ENCODE measurements around the gene LAP3.

The LAP3 gene

DNA sequence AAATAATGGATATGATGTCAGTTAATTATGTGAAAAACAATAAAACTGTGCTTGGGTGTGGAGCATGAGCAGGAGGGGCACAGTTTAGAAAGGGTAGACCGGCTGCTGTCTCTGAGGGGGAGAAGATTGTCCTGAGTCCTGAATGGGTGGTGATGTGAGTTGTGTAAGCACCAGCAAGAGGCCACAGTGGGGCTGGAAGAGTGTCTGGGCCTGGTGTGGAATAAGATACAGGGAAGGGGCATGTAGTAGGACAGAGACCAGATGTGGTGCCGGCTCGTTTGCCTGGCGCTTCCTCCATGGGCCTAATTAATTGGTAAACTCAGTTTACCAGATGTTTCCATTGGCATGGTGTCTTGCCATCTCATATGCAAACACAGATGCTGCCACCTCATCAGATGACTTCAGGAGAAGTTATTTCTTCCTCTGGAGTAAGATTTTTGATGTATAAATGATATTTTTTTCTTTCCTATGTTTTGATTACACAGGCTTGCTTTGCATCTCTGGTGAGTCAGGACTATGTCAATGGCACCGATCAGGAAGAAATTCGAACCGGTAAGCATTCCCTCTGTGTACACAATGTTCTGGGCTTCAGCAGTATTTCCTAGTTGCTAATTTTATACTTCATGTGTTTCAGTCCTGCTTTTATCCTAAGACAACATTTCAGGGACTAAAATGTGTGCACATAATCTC lies 42.6 kb downstream of the LAP3 start:
- Mint-ChIP-seq H3K4me3 (no peak overlapping the region), H3K27me3 (ENCODE audit: low read depth) (no peaks in the 10 kb centered on the region), H3K4me1 (ENCODE audit: low read depth) (peaks cover 29% of the 10 kb centered on the region)

DNA sequence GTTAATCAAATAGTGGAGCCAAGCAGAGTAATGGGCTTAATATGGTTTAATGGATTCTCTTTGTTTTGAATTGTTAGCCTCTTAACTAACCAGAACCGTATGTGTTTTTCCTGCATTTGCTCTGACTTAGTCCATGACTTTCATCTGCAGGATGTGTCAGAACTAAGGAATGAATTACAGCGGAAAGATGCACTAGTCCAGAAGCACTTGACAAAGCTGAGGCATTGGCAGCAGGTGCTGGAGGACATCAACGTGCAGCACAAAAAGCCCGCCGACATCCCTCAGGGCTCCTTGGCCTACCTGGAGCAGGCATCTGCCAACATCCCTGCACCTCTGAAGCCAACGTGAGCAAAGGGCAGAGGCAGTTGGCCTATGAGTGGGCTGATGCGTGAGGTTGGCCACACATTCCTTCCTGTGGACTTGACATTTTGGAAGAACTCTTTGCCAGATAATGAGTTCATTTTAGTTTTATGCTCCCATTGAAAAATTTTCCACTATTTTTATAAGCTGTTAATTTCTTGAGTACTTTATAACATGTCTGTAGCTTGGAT lies 46.5 kb downstream of the LAP3 start:
- Mint-ChIP-seq H3K9me3 (no peaks in the 10 kb centered on the region), H3K4me1 (ENCODE audit: low read depth) (peaks cover 14% of the 10 kb centered on the region), H3K27me3 (ENCODE audit: low read depth) (no peaks in the 10 kb centered on the region), H3K4me3 (no peak overlapping the region), H3K36me3 (ENCODE audit: low read depth) (peaks cover 49% of the 10 kb centered on the region), H3K27ac (no peak overlapping the region)

More for the DNA sequence above, 42.6 kb downstream of the LAP3 start:
- Mint-ChIP-seq H3K9me3 (no peaks in the 10 kb centered on the region), H3K27ac (peak overlapping the region; percentile 46), H3K36me3 (ENCODE audit: low read depth) (peaks cover 28% of the 10 kb centered on the region)

DNA sequence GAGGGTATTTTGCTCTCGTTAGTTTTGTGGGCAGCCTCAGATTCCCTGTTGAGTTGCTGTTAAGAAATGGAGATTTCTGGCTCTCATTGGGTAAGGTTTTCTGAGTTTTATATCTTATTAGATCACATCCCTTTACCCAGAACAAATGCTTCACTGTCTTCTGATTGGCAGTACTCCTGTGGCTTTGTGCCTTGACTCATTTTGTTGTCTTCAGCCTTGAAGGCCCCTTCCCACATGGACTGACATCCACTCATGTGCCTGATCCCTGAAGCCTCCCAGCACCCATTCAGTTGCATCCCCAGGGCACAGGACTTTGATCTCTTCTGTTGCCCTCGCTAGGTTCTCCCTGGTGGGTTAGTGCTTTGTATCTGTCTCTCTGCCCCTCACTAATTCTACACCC lies 47.8 kb downstream of the LAP3 start:
- H3K4me3 Mint-ChIP-seq: no peak overlapping the region
- H3K4me1 Mint-ChIP-seq (ENCODE audit: low read depth): peaks cover 4% of the 10 kb centered on the region
- no peaks in the 10 kb centered on the region for H3K9me3 Mint-ChIP-seq
- H3K36me3 Mint-ChIP-seq (ENCODE audit: low read depth): peaks cover 48% of the 10 kb centered on the region
- H3K27ac Mint-ChIP-seq: no peak overlapping the region
- H3K27me3 Mint-ChIP-seq (ENCODE audit: low read depth): no peaks in the 10 kb centered on the region

DNA sequence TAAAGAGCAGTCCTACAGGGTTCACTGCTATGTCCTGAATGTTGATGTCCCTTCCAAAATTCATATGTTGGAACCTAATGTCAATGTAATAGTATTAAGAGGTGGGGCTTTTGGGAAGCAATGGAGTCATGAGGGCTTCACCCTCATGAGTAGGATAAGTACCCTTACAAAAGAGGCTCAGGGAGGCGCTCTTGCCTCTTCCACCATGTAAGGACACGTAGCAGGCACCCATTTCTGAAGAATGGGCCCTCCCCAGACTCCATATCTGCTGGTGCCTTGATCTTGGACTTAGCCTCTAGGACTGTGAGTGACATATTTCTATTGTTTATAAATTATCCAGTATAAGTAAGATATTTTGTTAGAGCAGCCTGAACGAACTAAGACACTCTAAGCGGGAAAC lies 53.2 kb downstream of the LAP3 start:
- no peak overlapping the region for H3K27ac Mint-ChIP-seq
- H3K9me3 Mint-ChIP-seq: no peaks in the 10 kb centered on the region
- H3K36me3 Mint-ChIP-seq (ENCODE audit: low read depth): peaks cover 46% of the 10 kb centered on the region

DNA sequence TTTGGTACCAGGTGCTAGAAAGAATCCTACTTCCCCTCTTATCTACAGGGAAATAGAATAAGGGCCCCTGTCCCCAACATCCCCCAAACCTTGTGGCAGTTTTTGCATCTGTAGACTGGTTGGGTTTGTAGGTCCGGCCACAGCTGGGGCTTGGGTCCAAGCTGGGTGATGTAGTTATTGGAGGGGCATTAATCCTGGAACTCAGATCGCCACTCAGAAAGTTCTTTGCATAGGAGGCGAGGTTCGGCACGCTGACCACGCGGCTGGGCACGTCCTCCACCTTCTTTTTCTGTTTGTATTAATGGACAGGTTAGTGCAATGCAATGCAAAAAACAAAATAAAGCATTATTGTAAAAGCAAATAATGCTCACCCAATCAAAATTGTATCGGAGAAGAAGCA lies 56.6 kb downstream of the LAP3 start:
- Mint-ChIP-seq H3K27me3 (ENCODE audit: low read depth) (no peaks in the 10 kb centered on the region), H3K4me3 (no peak overlapping the region), H3K36me3 (ENCODE audit: low read depth) (peaks cover 27% of the 10 kb centered on the region), H3K4me1 (ENCODE audit: low read depth) (peaks cover 3% of the 10 kb centered on the region), H3K27ac (no peak overlapping the region), H3K9me3 (no peaks in the 10 kb centered on the region)

More for the DNA sequence above, 53.2 kb downstream of the LAP3 start:
- H3K27me3 Mint-ChIP-seq (ENCODE audit: low read depth): no peaks in the 10 kb centered on the region
- peaks cover 3% of the 10 kb centered on the region for H3K4me1 Mint-ChIP-seq (ENCODE audit: low read depth)
- H3K4me3 Mint-ChIP-seq: no peak overlapping the region

DNA sequence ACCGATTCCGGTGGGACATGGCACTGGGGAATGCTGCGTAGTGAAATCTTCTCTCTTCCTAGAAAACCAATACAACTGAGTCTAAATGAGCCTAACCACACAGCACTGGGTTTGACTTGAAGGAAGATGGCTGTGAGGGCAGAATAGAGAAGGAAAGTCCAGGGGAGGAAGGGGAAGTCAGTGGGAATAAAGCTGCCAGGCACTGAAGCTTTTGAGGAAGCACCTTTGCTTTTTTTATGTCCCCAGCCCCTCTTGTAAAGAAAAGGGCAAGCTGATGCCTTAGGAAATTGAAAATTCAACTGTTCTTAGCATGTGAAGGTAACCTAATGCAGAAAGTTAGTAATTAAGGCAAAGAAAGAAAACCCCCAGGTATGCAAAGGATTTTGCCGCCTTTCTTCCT lies 58.1 kb downstream of the LAP3 start:
- Mint-ChIP-seq H3K4me3 (no peak overlapping the region), H3K9me3 (no peaks in the 10 kb centered on the region), H3K4me1 (ENCODE audit: low read depth) (peaks cover 3% of the 10 kb centered on the region), H3K27me3 (ENCODE audit: low read depth) (no peaks in the 10 kb centered on the region), H3K27ac (no peak overlapping the region), H3K36me3 (ENCODE audit: low read depth) (peaks cover 22% of the 10 kb centered on the region)

DNA sequence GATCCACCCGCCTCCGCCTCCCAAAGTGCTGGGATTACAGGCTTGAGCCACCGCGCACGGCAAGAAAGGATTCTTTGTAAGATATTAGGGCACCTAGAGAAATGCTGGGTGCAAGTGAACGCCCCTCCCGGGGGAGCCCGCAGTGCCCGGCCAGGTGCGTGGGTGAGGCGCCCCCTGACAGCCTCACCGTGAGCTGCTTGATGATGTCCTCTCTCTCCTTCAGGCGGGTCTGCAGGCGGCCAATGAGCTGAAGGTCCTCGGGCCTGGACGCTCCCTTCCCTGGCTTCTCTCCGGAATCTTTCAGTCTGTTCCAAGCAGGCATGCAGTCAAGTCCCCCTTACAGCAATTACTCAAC lies 59.3 kb downstream of the LAP3 start:
- Mint-ChIP-seq H3K36me3 (ENCODE audit: low read depth) (peaks cover 14% of the 10 kb centered on the region), H3K27ac (no peak overlapping the region)

DNA sequence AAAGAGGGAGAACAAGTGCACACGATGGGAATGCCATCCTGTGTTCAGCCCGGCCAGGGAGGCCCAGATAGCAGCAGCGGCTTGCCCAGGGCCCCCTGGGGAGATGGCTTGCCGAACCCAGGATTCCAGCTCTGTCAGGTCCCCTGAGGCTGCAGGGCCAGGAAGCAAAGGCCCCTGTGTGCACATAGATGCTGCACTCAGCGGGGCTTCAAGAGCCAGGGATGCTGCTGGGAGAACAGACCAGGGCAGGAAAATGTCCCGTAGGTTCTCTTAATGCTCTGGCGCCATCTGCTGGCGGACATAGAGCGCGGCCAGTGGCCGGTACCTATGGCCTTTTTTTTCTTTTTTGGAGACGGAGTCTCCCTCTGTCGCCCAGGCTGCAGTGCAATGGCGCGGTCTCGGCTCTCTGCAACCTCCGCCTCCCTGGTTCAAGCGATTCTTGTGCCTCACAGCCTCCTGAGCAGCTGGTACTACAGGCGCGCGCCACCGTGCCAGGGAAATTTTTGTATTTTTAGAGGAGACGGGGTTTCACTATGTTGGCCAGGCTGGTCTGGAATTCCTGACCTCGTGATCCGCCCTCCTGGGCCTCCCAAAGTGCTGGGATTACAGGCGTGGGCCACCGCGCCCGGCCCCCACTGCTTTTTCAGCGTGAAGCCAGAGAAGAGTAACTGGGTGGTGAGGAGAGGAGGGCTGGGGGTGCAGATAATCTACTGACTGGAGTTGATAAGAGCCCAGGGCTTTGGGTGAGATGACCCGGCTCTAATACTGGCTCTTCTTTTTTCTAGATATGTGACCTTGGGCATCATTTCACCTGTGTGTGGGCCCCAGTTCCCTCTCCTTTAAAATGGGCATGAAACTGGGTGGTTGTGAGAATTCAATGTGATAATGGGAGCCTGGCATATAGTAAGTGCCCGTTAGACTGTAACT lies 60.0 kb downstream of the LAP3 start:
- Mint-ChIP-seq H3K9me3 (no peaks in the 10 kb centered on the region), H3K27me3 (ENCODE audit: low read depth) (no peaks in the 10 kb centered on the region), H3K4me1 (ENCODE audit: low read depth) (no peaks in the 10 kb centered on the region), H3K4me3 (no peak overlapping the region), H3K27ac (no peak overlapping the region), H3K36me3 (ENCODE audit: low read depth) (peaks cover 11% of the 10 kb centered on the region)

More for the DNA sequence above, 59.3 kb downstream of the LAP3 start:
- H3K9me3 Mint-ChIP-seq: no peaks in the 10 kb centered on the region
- H3K4me3 Mint-ChIP-seq: no peak overlapping the region
- H3K27me3 Mint-ChIP-seq (ENCODE audit: low read depth): no peaks in the 10 kb centered on the region
- H3K4me1 Mint-ChIP-seq (ENCODE audit: low read depth): peaks cover 3% of the 10 kb centered on the region

DNA sequence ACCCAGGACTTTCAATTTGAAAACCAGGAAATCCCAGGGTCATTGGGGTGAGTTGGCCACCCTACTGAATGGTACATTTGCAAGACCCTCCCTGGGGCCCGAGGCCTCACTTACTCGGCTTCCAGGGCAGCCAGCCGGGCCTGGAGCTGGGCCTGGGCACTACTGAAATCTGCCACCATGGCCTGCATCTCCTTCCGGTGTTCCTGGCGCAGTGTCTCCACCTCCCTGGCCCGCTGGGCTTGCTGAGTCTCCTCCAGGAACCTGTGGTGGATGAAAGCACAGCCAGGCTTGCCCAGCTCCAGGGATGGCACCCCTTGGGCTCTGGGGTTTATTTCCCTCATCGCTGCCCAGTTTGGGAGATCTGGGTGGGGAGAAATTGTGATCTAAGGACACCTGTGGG lies 62.1 kb downstream of the LAP3 start:
- Mint-ChIP-seq H3K36me3 (ENCODE audit: low read depth) (peaks cover 12% of the 10 kb centered on the region), H3K27ac (no peak overlapping the region), H3K4me1 (ENCODE audit: low read depth) (no peaks in the 10 kb centered on the region), H3K27me3 (ENCODE audit: low read depth) (no peaks in the 10 kb centered on the region), H3K4me3 (no peak overlapping the region), H3K9me3 (no peaks in the 10 kb centered on the region)

DNA sequence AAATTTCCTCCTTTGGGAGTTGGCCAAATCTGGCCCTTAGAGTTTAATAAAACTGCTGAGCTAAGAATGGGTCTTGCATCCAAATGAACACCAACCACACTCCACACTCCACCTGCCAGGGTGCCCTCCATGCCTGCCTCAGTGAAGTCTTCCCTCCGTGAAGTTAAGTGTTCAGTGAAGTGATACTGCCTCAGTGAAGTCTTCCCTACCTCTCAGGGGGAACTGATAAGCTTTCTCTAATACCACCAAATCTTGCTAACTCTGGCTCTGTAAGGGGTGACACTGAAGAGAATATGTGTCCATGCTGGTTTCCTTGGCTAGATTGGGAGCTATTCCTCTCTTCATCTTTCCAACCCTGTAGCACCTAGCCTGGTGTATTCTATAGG lies 65.4 kb downstream of the LAP3 start:
- Mint-ChIP-seq H3K36me3 (ENCODE audit: low read depth) (peaks cover 6% of the 10 kb centered on the region), H3K4me3 (no peak overlapping the region), H3K4me1 (ENCODE audit: low read depth) (no peaks in the 10 kb centered on the region), H3K9me3 (peaks cover 4% of the 10 kb centered on the region), H3K27ac (no peak overlapping the region), H3K27me3 (ENCODE audit: low read depth) (no peaks in the 10 kb centered on the region)

DNA sequence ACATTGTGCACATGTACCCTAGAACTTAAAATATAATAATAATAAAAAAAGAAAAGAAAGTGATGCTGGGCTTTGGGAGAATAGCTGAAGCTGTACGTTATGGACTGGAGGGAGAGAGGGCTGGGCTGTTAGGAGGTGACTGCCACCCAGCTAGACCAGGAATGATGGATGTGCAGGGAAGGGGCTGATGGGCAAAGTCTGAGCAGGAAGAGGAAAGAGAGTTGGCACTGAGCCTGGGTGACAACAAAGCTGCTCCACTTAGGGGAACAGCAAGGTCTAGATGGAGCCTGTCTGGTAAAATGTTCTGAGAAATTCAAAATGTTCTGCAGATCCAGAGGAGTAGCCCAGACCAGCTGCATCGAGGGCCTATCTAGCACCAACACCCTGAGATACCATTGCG lies 69.7 kb downstream of the LAP3 start:
- Mint-ChIP-seq H3K27ac (no peak overlapping the region), H3K27me3 (ENCODE audit: low read depth) (no peaks in the 10 kb centered on the region), H3K4me3 (no peak overlapping the region), H3K9me3 (peaks cover 4% of the 10 kb centered on the region), H3K36me3 (ENCODE audit: low read depth) (peaks cover 6% of the 10 kb centered on the region), H3K4me1 (ENCODE audit: low read depth) (peaks cover 4% of the 10 kb centered on the region)

DNA sequence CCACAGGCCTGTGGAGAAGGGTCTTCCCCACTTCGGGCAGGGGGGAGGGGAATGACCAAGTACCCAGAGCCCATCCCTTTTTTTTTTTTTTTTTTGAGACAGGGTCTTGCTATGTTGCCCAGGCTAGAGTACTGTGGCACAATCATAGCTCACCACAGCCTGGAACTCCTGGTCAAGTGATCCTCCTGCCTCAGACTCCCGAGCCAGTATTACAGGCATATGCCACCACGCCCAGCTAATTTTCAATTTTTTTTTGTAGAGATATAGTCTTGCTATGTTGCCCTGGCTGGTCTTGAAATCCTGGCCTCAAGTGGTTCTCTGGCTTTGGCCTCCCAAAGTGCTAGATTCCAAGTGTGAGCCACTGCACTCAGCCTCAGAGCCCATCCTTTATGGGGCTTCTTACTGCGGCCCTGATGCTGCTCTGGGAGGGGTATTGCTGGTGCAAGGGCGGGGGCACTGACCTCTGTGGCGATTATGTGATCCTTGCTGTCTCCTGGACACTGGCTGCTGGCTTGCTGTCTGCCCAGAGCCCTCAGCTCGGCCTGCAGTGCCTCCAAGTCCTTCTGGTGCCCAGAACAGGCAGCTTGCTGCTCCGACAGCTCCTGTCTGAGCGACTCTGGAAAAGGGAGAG lies 70.3 kb downstream of the LAP3 start:
- no peaks in the 10 kb centered on the region for H3K27me3 Mint-ChIP-seq (ENCODE audit: low read depth)
- H3K36me3 Mint-ChIP-seq (ENCODE audit: low read depth): peaks cover 6% of the 10 kb centered on the region
- peaks cover 4% of the 10 kb centered on the region for H3K9me3 Mint-ChIP-seq
- H3K4me1 Mint-ChIP-seq (ENCODE audit: low read depth): peaks cover 5% of the 10 kb centered on the region
- H3K27ac Mint-ChIP-seq: no peak overlapping the region
- H3K4me3 Mint-ChIP-seq: no peak overlapping the region

DNA sequence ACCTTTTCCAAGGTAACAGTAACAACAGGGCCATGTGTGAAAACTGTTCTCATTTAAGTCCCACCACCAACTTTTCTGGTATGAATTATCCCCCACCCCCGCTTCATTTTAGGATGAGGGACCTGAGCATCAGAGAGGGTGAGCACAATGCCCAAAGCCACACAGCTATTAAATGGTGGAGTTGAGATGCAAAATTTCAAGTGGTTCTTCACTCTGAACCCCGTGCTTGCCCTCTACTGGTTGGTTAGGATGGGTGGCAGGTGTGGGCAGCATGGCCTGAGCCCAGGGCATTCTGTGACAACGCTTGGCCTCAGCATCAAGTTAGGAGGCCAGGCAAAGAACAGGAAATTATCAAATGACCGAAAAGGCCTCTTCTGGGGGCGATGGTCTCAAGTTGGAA lies 70.9 kb downstream of the LAP3 start:
- H3K4me1 Mint-ChIP-seq (ENCODE audit: low read depth): peaks cover 5% of the 10 kb centered on the region
- peaks cover 3% of the 10 kb centered on the region for H3K36me3 Mint-ChIP-seq (ENCODE audit: low read depth)
- H3K27me3 Mint-ChIP-seq (ENCODE audit: low read depth): no peaks in the 10 kb centered on the region
- no peak overlapping the region for H3K4me3 Mint-ChIP-seq
- no peak overlapping the region for H3K27ac Mint-ChIP-seq
- peaks cover 4% of the 10 kb centered on the region for H3K9me3 Mint-ChIP-seq

DNA sequence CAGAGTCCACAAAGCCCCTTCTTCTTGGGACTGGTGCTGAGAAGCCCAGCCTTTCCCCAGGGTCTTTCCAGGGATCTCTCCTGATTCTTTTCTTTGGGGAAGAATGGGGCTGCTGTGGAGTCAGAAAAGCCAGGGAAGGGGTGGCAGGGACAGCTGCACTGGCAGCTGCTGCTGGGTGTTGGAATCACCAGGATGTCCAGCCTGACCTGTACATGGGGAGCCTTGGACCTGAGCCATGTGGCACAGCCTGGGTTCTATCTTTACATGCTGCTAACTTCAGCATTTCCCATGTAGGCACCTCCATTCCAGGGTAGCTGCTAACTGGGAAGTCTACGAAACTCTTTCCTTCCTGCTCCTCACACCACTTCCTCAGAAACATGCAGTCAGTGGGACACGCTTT lies 73.4 kb downstream of the LAP3 start:
- Mint-ChIP-seq H3K4me1 (ENCODE audit: low read depth) (peaks cover 5% of the 10 kb centered on the region), H3K9me3 (no peaks in the 10 kb centered on the region), H3K4me3 (no peak overlapping the region), H3K27ac (no peak overlapping the region), H3K36me3 (ENCODE audit: low read depth) (no peaks in the 10 kb centered on the region), H3K27me3 (ENCODE audit: low read depth) (no peaks in the 10 kb centered on the region)
